Ovary (tissue), 9 donors: ENCODE measurements around the gene ADCY5. TPM values are rescaled to one million over a fixed set of nuclear protein-coding genes. Genes with fewer than 3 reads are reported as not detected.

Experiments
- DNase-seq, 5 donors: peaks; one replicate each; pipeline ENCODE4 v3.0.0-alpha.2; 2019 to 2020
- H3K27ac ChIP-seq, 2 donors: fragments of 200-600 bp; one replicate each; pipeline versions ENCODE4 v1.5.1 to v1.8.0; 2019 to 2022
- H3K27me3 ChIP-seq: fragments of 200-600 bp; one replicate; pipeline ENCODE4 v1.8.0; 2022
- H3K36me3 ChIP-seq: fragments of 200-600 bp; sonication (generic); one replicate; pipeline ENCODE4 v1.5.1; 2019
- H3K4me1 ChIP-seq: one replicate; pipeline ENCODE4 v1.8.1; 2013; ENCODE audit warnings: mild to moderate bottlenecking, moderate library complexity; ENCODE audit not compliant: insufficient read depth
- H3K4me3 ChIP-seq: fragments of 200-600 bp; sonication (generic); one replicate; pipeline ENCODE4 v1.5.1; 2017
- H3K9me3 ChIP-seq, 2 donors: fragments of 200-600 bp in 1 of 2; sonication (generic) in 1 of 2; one replicate each; pipeline versions ENCODE4 v1.5.1 to v1.8.1; 2013 to 2019; ENCODE audit warnings: mild to moderate bottlenecking in 1 of 2, moderate library complexity in 1 of 2
- CTCF ChIP-seq, 3 donors: fragments of 450-650 bp in 2 of 3; fragments of 200-600 bp in 1 of 3; IDR thresholded peaks; one replicate each; pipeline versions ENCODE4 v1.5.1 to v1.8.0; 2016 to 2022; ENCODE audit warnings: antibody characterized with exemption in 3 of 3, mild to moderate bottlenecking in 1 of 3
- EP300 ChIP-seq: sonication (generic); formaldehyde crosslinking; IDR thresholded peaks from one replicate; pipeline ENCODE4 v1.6.1; 2017; ENCODE audit warnings: antibody characterized with exemption
- POLR2A ChIP-seq: fragments of 450-650 bp; IDR thresholded peaks from one replicate; pipeline ENCODE4 v1.6.1; 2017; ENCODE audit warnings: antibody characterized with exemption, mild to moderate bottlenecking, moderate library complexity
- WGBS, 3 donors: extraction: QIAGEN DNeasy Blood & Tissue Kit in 1 of 3; methylation state at CpG; one replicate each; pipeline versions ENCODE4 v1.1.5 to v1.1.7; 2013 to 2017; 5-methylcytosine and 5-hydroxymethylcytosine counted together
- intact Hi-C, 4 donors: fragments of 100-400 bp; cut with DNase I; formaldehyde crosslinking; loops; one replicate each; pipeline versions ENCODE4 v1.11.0 to v1.15.1; 2022 to 2023
- polyA plus RNA-seq, 2 donors: library from polyadenylated mRNA; stranded (reverse); fragments of 200-250 nt in 1 of 2; fragments of 350-450 nt in 1 of 2; fragmentation: Illumina TruSeq in 1 of 2; extraction: RNeasy Lipid Tissue Mini Kit (QIAGEN cat#74804) in 1 of 2; gene quantifications; one replicate each; pipeline ENCODE4 v1.2.3, GENCODE V29; 2013 to 2014
- total RNA-seq, 7 donors: library from RNA; depleted of rRNA in 2 of 7; stranded (reverse); fragments of >200 nt in 2 of 7; fragmentation: NEBNext Ultra II Directional in 3 of 7; extraction: Animal tissue kit (Norgen Biotek cat#: 25700) in 3 of 7; gene quantifications; one replicate each; pipeline versions ENCODE4 v1.1.0 to v1.2.4, GENCODE V29; 2016 to 2023
- donor health status: DM: no; HTN: no; CAD: no; lungs with moderate emphysema.
- donor health status: DM: no; HTN: no; CAD: no.
- donor health status: Bipolar disorder and iron deficiency.
- donor health status: DM: yes; HTN: yes; CAD: no.
- donor health status: DM: no; HTN: no; CAD: no.
- donor health status: DM: yes; HTN: yes; CAD: no.

The ADCY5 gene
- total and polyA plus RNA-seq, 9 donors: 5.3 to 36.2 (median 20.3) TPM

- TF ChIP-seq POLR2A (no peak), CTCF (IDR thresholded peaks at IDR 0.05) (no peak), EP300 (no peak)
- Histone ChIP-seq H3K4me3 (no peak overlapping the region), H3K4me1 (no peaks in the 10 kb centered on the region), H3K27me3 (no peaks in the 10 kb centered on the region), H3K27ac (no peak overlapping the region), H3K36me3 (no peaks in the 10 kb centered on the region), H3K9me3 (no peaks in the 10 kb centered on the region)
- WGBS, 3 donors: 88 to 90% (median 90%) methylated on average over 2 of the region's 2 CpGs
- intact Hi-C loops: no loop called here
- DNase-seq: no peak
Observed at GRCh38 chr3:123263941-123264340, 184.9 kb downstream of the ADCY5 start.

- 93 to 95% (median 95%) methylated on average over 5 of the region's 5 CpGs for WGBS, 3 donors
- TF ChIP-seq CTCF (IDR thresholded peaks at IDR 0.05) (no peak), POLR2A (no peak), EP300 (no peak)
- intact Hi-C loops: no loop called here
- no peak for DNase-seq
- H3K36me3 ChIP-seq: no peaks in the 10 kb centered on the region
- H3K4me1 ChIP-seq: no peaks in the 10 kb centered on the region
- no peak overlapping the region for H3K27ac ChIP-seq
- H3K4me3 ChIP-seq: no peak overlapping the region
- H3K27me3 ChIP-seq: no peaks in the 10 kb centered on the region
- H3K9me3 ChIP-seq: no peaks in the 10 kb centered on the region
Observed at GRCh38 chr3:123262868-123263267, 186.0 kb downstream of the ADCY5 start.

GRCh38 chr3:123262226-123262625 is 186.7 kb downstream of the ADCY5 start:
- WGBS, 3 donors: 85 to 92% (median 90%) methylated on average over 2 of the region's 2 CpGs
- no peaks in the 10 kb centered on the region for H3K27me3 ChIP-seq
- no peak for DNase-seq
- H3K36me3 ChIP-seq: no peaks in the 10 kb centered on the region
- H3K4me1 ChIP-seq: no peaks in the 10 kb centered on the region
- intact Hi-C loops: no loop called here
- no peak overlapping the region for H3K4me3 ChIP-seq
- TF ChIP-seq CTCF (IDR thresholded peaks at IDR 0.05): no peak
- TF ChIP-seq EP300: no peak
- TF ChIP-seq POLR2A: no peak
- H3K9me3 ChIP-seq: no peaks in the 10 kb centered on the region
- no peak overlapping the region for H3K27ac ChIP-seq

- no peaks in the 10 kb centered on the region for H3K27me3 ChIP-seq
- H3K4me1 ChIP-seq: no peaks in the 10 kb centered on the region
- no peak overlapping the region for H3K27ac ChIP-seq
- no peaks in the 10 kb centered on the region for H3K36me3 ChIP-seq
- no peaks in the 10 kb centered on the region for H3K9me3 ChIP-seq
- intact Hi-C loops: no loop called here
- WGBS, 3 donors: 88 to 92% (median 90%) methylated on average over 3 of the region's 3 CpGs
- TF ChIP-seq CTCF (IDR thresholded peaks at IDR 0.05) (no peak), EP300 (no peak), POLR2A (no peak)
- H3K4me3 ChIP-seq: no peak overlapping the region
- DNase-seq: no peak
Observed at GRCh38 chr3:123261666-123262065, 187.2 kb downstream of the ADCY5 start.
